ENCODE measurements around the gene OR10P1.
"Not testable (repeated sequence)": the region's sequence is repeated elsewhere in the genome, so short reads cannot be mapped to it uniquely, and the experiment has no call there.

The OR10P1 gene

DNA sequence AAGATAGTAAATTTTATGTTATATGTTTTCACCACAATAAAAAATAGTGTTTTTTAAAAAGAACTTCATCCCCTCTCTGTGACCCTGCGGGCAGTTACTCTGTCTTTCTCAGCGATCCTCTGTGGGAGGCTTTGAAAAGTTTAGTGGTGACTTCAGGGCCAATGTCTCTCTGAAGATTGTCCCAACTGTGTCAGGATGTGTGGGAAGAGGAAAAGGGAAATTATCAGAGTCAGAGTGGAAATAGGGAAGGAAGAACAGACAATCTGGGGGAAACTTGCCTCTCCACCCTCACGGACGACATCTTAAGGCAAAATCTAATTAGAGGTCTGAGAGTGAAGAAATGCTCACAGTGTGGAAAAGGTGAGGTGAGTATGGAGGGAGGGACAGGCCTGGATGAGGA lies 3.5 kb upstream of the OR10P1 start:
- no peak for DNase-seq (ENCODE audit: low spot score in 2 of 2)
- in situ Hi-C loops (cut with MboI; ENCODE audit: low sequenced_read_pairs): no loop called here
- no peak overlapping the region for H3K4me3 ChIP-seq
- H3K4me1 ChIP-seq: no peaks in the 10 kb centered on the region
- H3K36me3 ChIP-seq (replicated peaks): no peaks in the 10 kb centered on the region
- H3K9me3 ChIP-seq: no peaks in the 10 kb centered on the region
- peaks cover 4% of the 10 kb centered on the region; the same call in 1 of the 2 replicates for H3K27me3 ChIP-seq (ENCODE audit: low read depth)

DNA sequence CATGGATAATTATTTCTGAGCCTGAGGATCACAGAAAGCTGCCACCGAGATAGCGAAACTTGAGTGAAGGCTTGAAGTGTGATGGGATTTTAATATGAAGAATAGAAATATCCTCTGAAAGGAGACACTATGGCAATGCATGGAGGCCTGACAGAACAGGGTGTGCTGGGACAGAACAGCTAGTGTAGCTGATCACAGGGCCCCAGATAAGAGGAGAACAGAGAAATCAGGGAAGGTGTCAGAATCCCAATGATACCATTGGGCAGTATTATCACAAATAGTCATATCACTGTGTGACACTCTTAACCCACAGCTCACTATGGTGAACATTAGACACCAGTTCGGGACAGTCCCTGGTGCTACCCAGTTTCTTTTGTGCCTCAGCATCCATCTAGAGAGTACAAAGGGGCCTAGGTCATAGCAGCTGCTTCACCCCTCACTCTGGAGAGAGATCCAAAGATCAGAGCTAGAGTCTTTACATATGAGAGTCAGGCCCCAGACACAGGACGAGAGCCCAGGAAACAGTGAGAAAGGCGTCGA lies 506 bp upstream of the OR10P1 start:
- no peaks in the 10 kb centered on the region for H3K9me3 ChIP-seq
- H3K27me3 ChIP-seq (ENCODE audit: low read depth): peaks cover 6% of the 10 kb centered on the region; the same call in 1 of the 2 replicates
- in situ Hi-C loops (cut with MboI; ENCODE audit: low sequenced_read_pairs): no loop called here
- H3K4me1 ChIP-seq: no peaks in the 10 kb centered on the region
- H3K4me3 ChIP-seq: no peak overlapping the region
- DNase-seq (ENCODE audit: low spot score in 2 of 2): no peak
- no peaks in the 10 kb centered on the region for H3K36me3 ChIP-seq (replicated peaks)

GRCh38 chr12:55637467-55637866 lies 775 bp downstream of the OR10P1 start:
- Histone ChIP-seq H3K27me3 (ENCODE audit: low read depth) (peaks cover 9% of the 10 kb centered on the region; the same call in 1 of the 2 replicates), H3K4me1 (no peaks in the 10 kb centered on the region), H3K36me3 (replicated peaks) (no peaks in the 10 kb centered on the region), H3K4me3 (no peak overlapping the region), H3K9me3 (no peaks in the 10 kb centered on the region)
- DNase-seq (ENCODE audit: low spot score in 2 of 2): no peak
- in situ Hi-C loops (cut with MboI; ENCODE audit: low sequenced_read_pairs): no loop called here

DNA sequence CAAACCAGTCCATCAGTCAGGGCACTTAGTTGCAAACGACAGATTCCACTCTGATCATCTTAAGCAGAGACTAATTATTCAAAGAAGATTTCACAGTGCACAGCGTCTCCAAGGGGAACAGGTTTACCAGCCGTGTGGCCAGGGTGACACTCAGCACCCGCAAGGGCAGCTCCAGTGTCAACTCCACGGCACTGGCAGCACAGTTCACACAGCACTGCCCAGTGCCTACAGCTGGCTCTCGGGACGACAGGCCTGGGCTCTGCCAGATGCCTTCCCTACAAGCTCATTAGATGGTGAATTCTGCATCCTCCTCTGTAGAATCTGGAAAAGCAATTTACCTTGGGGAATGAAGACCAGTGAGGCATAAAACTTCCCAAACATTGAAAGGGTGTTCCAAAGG lies 4.9 kb downstream of the OR10P1 start:
- H3K27me3 ChIP-seq (ENCODE audit: low read depth): peaks cover 5% of the 10 kb centered on the region; the same call in 1 of the 2 replicates
- H3K4me3 ChIP-seq: no peak overlapping the region
- H3K4me1 ChIP-seq: peaks cover 4% of the 10 kb centered on the region
- no peaks in the 10 kb centered on the region for H3K36me3 ChIP-seq (replicated peaks)
- in situ Hi-C loops (cut with MboI; ENCODE audit: low sequenced_read_pairs): no loop called here
- no peak for DNase-seq (ENCODE audit: low spot score in 2 of 2)
- H3K9me3 ChIP-seq: no peaks in the 10 kb centered on the region

DNA sequence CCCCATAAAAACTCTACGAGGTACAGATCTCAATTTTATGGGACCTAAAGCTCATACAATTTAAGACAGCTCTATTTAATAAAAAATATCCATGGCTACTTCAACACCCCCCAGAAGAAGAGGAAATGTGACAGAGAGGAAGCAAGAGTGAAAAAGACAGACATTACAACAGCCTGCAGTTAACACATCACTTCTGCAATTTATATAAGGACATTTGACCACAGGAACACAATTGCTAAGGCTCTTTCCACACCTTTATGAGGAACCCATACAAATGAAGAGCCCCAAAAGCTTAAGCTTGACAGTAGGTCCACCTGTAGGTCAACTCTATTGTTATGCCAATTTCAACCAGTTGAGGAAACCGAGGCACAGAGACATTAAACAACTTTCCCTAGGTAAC lies 5.6 kb downstream of the OR10P1 start:
- H3K9me3 ChIP-seq: no peaks in the 10 kb centered on the region
- peaks cover 5% of the 10 kb centered on the region for H3K4me1 ChIP-seq
- in situ Hi-C loops (cut with MboI; ENCODE audit: low sequenced_read_pairs): no loop called here
- no peak overlapping the region for H3K4me3 ChIP-seq
- no peaks in the 10 kb centered on the region for H3K36me3 ChIP-seq (replicated peaks)
- no peak for DNase-seq (ENCODE audit: low spot score in 2 of 2)
- H3K27me3 ChIP-seq (ENCODE audit: low read depth): peaks cover 5% of the 10 kb centered on the region; the same call in 1 of the 2 replicates

- H3K9me3 ChIP-seq: no peaks in the 10 kb centered on the region
- peaks cover 5% of the 10 kb centered on the region for H3K4me1 ChIP-seq
- no peaks in the 10 kb centered on the region for H3K36me3 ChIP-seq (replicated peaks)
- in situ Hi-C loops (cut with MboI; ENCODE audit: low sequenced_read_pairs): no loop called here
- peaks cover 5% of the 10 kb centered on the region; the same call in 1 of the 2 replicates for H3K27me3 ChIP-seq (ENCODE audit: low read depth)
- H3K4me3 ChIP-seq: no peak overlapping the region
- DNase-seq (ENCODE audit: low spot score in 2 of 2): no peak
Measured at GRCh38 chr12:55642669-55643068, 6.0 kb downstream of the OR10P1 start.

DNA sequence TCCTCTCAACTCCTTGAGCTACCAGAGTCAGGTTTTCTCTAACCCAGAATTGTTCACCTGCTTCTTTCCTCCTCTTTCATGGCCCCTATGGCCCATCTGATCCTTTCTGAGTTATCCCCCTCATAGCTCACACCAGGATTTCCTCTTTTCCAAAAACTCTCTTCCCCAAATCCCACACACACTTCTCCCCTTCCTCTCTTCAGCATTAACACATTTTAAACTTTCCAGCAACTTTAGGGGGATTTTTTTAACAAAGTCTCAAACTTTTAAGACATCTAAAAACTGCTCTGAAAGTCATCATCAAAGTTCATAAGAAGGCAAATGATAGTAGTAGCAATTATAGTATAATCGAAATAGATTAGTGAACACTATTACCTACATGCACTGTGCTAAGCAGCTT lies 7.9 kb downstream of the OR10P1 start:
- H3K27me3 ChIP-seq (ENCODE audit: low read depth): 0 out of 2 replicates have a peak, but pooled peaks cover 2% of the 10 kb centered on the region
- H3K36me3 ChIP-seq (replicated peaks): no peaks in the 10 kb centered on the region
- in situ Hi-C loops (cut with MboI; ENCODE audit: low sequenced_read_pairs): no loop called here
- peaks cover under 1% of the 10 kb centered on the region; the same call in 1 of the 2 replicates for H3K9me3 ChIP-seq
- no peak for DNase-seq (ENCODE audit: low spot score in 2 of 2)
- H3K4me1 ChIP-seq: peaks cover 5% of the 10 kb centered on the region
- H3K4me3 ChIP-seq: no peak overlapping the region

- Histone ChIP-seq H3K27me3 (ENCODE audit: low read depth) (no peaks in the 10 kb centered on the region), H3K36me3 (replicated peaks) (no peaks in the 10 kb centered on the region), H3K4me1 (peaks cover 5% of the 10 kb centered on the region), H3K9me3 (peaks cover 4% of the 10 kb centered on the region; the same call in 1 of the 2 replicates), H3K4me3 (no peak overlapping the region)
- DNase-seq (ENCODE audit: low spot score in 2 of 2): no peak
- in situ Hi-C loops (cut with MboI; ENCODE audit: low sequenced_read_pairs): no loop called here
Measured at GRCh38 chr12:55647027-55647426, 10.3 kb downstream of the OR10P1 start.

- H3K27me3 ChIP-seq (ENCODE audit: low read depth); DNase-seq (ENCODE audit: low spot score in 2 of 2); H3K9me3 ChIP-seq; H3K36me3 ChIP-seq (replicated peaks); in situ Hi-C loops (cut with MboI; ENCODE audit: low sequenced_read_pairs); H3K4me1 ChIP-seq; H3K4me3 ChIP-seq: not testable (repeated sequence)
Measured at GRCh38 chr12:55650620-55651298, 14.1 kb downstream of the OR10P1 start.

- H3K9me3 ChIP-seq: peaks cover 4% of the 10 kb centered on the region; the same call in 1 of the 2 replicates
- H3K36me3 ChIP-seq (replicated peaks): no peaks in the 10 kb centered on the region
- in situ Hi-C loops (cut with MboI; ENCODE audit: low sequenced_read_pairs): no loop called here
- peaks cover 4% of the 10 kb centered on the region for H3K4me1 ChIP-seq
- H3K4me3 ChIP-seq: no peak overlapping the region
- no peak for DNase-seq (ENCODE audit: low spot score in 2 of 2)
- no peaks in the 10 kb centered on the region for H3K27me3 ChIP-seq (ENCODE audit: low read depth)
Measured at GRCh38 chr12:55651299-55651683, 14.6 kb downstream of the OR10P1 start.

GRCh38 chr12:55652352-55652751 lies 15.7 kb downstream of the OR10P1 start:
- no peaks in the 10 kb centered on the region for H3K4me1 ChIP-seq
- peaks cover under 1% of the 10 kb centered on the region; the same call in 1 of the 2 replicates for H3K27me3 ChIP-seq (ENCODE audit: low read depth)
- H3K36me3 ChIP-seq (replicated peaks): no peaks in the 10 kb centered on the region
- H3K4me3 ChIP-seq: no peak overlapping the region
- DNase-seq (ENCODE audit: low spot score in 2 of 2): no peak
- peaks cover 4% of the 10 kb centered on the region; the same call in 1 of the 2 replicates for H3K9me3 ChIP-seq
- in situ Hi-C loops (cut with MboI; ENCODE audit: low sequenced_read_pairs): no loop called here

DNA sequence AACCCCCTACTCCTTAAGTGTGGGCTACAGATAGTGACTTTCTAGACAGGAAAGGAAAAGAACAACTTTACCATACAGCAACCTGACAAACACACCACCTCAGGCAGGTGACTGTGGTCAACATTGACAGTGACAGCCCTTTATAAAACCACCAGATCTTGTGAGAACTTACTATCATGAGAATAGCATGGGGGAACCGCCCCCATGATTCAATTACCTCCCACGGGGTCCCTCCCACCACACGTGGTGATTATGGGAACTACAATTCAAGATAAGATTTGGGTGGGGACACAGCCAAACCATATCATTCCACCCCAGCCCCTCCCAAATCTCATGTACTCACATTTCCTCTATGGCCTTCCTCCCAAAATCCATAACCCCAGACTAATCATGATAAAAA lies 16.3 kb downstream of the OR10P1 start:
- DNase-seq (ENCODE audit: low spot score in 2 of 2): no peak
- H3K4me3 ChIP-seq: no peak overlapping the region
- in situ Hi-C loops (cut with MboI; ENCODE audit: low sequenced_read_pairs): no loop called here
- no peaks in the 10 kb centered on the region for H3K4me1 ChIP-seq
- H3K9me3 ChIP-seq: peaks cover 4% of the 10 kb centered on the region; the same call in 1 of the 2 replicates
- no peaks in the 10 kb centered on the region for H3K36me3 ChIP-seq (replicated peaks)
- H3K27me3 ChIP-seq (ENCODE audit: low read depth): peaks cover 4% of the 10 kb centered on the region; the same call in 1 of the 2 replicates

DNA sequence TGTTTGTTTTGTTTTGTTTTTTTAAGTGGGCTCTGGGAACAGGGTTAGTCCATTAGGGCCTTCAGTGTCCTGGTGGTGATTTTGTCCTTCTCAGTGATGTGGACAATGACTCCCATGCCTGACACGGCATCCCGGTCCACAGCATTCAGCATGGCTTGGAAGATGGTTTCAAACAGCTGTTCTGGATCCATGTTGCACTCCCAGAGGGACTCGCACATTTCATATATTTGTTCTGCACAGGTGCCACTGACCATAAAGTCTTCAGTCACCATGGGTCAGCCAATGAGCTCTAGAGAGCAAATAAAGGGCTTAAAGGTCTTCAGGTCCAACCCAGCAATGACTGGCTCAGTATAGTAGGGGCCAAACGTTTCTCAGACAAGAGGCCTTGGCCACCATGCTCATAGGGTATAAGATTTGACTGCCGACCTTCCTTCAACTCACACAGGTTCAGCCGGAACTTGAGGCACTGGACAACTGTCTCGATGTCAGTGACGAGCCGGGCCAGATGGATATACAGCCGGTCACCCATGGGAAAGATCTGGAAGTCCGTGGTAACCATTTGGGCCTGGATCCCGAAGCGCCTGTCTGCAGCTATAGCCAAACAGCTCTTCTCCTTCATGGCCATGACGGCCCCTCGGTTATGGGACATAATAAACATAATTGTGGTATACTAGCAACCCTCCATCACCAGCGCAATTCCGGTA lies 18.0 kb downstream of the OR10P1 start:
- Histone ChIP-seq H3K36me3 (replicated peaks) (no peaks in the 10 kb centered on the region), H3K27me3 (ENCODE audit: low read depth) (peaks cover 4% of the 10 kb centered on the region; the same call in 1 of the 2 replicates), H3K4me3 (no peak overlapping the region), H3K4me1 (no peaks in the 10 kb centered on the region), H3K9me3 (peaks cover 3% of the 10 kb centered on the region; the same call in 1 of the 2 replicates)
- no peak for DNase-seq (ENCODE audit: low spot score in 2 of 2)
- in situ Hi-C loops (cut with MboI; ENCODE audit: low sequenced_read_pairs): no loop called here

GRCh38 chr12:55657212-55657611 lies 20.5 kb downstream of the OR10P1 start:
- no peak for DNase-seq (ENCODE audit: low spot score in 2 of 2)
- Histone ChIP-seq H3K4me1 (no peaks in the 10 kb centered on the region), H3K36me3 (replicated peaks) (no peaks in the 10 kb centered on the region), H3K9me3 (no peaks in the 10 kb centered on the region), H3K27me3 (ENCODE audit: low read depth) (peaks cover 4% of the 10 kb centered on the region; the same call in 1 of the 2 replicates), H3K4me3 (no peak overlapping the region)
- in situ Hi-C loops (cut with MboI; ENCODE audit: low sequenced_read_pairs): no loop called here
